H9 (cell line): Measurements from ENCODE around the gene CFAP69. TPM values are rescaled to one million over a fixed set of nuclear protein-coding genes. Genes with fewer than 3 reads are reported as not detected.

Experiments used
- DNase-seq: peaks from one replicate; pipeline ENCODE4 v3.0.0-alpha.2; 2017
- H2AFZ ChIP-seq: one replicate; pipeline ENCODE4 v1.6.1; 2013; ENCODE audit warnings: mild to moderate bottlenecking, low read length, control low read depth, moderate library complexity
- H2AK5ac ChIP-seq: 2 replicates; pipeline ENCODE4 v1.6.1; 2013; ENCODE audit warnings: low read length, control low read depth, mixed read lengths; ENCODE audit not compliant: insufficient read length
- H2BK120ac ChIP-seq: one replicate; pipeline ENCODE4 v1.6.1; 2013; ENCODE audit warnings: low read depth, mild to moderate bottlenecking, low read length, control low read depth, inconsistent platforms; ENCODE audit not compliant: poor library complexity, severe bottlenecking
- H2BK12ac ChIP-seq: 2 replicates; pipeline ENCODE4 v1.6.1; 2013; ENCODE audit warnings: low read length, control low read depth, mixed read lengths, low read depth; ENCODE audit not compliant: insufficient read length
- H2BK15ac ChIP-seq: 2 replicates; pipeline ENCODE4 v1.6.1; 2013; ENCODE audit warnings: low read depth, low read length, control low read depth
- H2BK20ac ChIP-seq: one replicate; pipeline ENCODE4 v1.6.1; 2013; ENCODE audit warnings: low read depth, mild to moderate bottlenecking, low read length, control low read depth, inconsistent platforms; ENCODE audit not compliant: poor library complexity, severe bottlenecking
- H2BK5ac ChIP-seq: 2 replicates; pipeline ENCODE4 v1.6.1; 2013; ENCODE audit warnings: low read length, control low read depth, mixed read lengths; ENCODE audit not compliant: insufficient read length
- H3K14ac ChIP-seq: 2 replicates; pipeline ENCODE4 v1.6.1; 2013; ENCODE audit warnings: low read length, control low read depth; ENCODE audit not compliant: insufficient read depth
- H3K18ac ChIP-seq: 2 replicates; pipeline ENCODE4 v1.6.1; 2013; ENCODE audit warnings: low read depth, mild to moderate bottlenecking, mixed read lengths, low read length, control low read depth; ENCODE audit not compliant: insufficient read length
- H3K23ac ChIP-seq: 2 replicates; pipeline ENCODE4 v1.6.1; 2013; ENCODE audit warnings: low read length, control low read depth, mixed read lengths, low read depth; ENCODE audit not compliant: insufficient read length
- H3K23me2 ChIP-seq: 2 replicates; pipeline ENCODE4 v1.6.1; 2013; ENCODE audit warnings: low read depth, mild to moderate bottlenecking, mixed read lengths, low read length, control low read depth; ENCODE audit not compliant: insufficient read length, poor library complexity, severe bottlenecking
- H3K27ac ChIP-seq: 2 replicates; pipeline ENCODE4 v1.5.1; 2013; ENCODE audit warnings: low read length, control low read depth, mixed read lengths, low read depth; ENCODE audit not compliant: insufficient read length
- H3K27me3 ChIP-seq: 2 replicates; pipeline ENCODE4 v1.6.1; 2013; ENCODE audit warnings: low read length, control low read depth, inconsistent platforms; ENCODE audit not compliant: insufficient read depth
- H3K4ac ChIP-seq: 2 replicates; pipeline ENCODE4 v1.6.1; 2013; ENCODE audit warnings: low read depth, mild to moderate bottlenecking, control low read depth, inconsistent platforms, low read length, moderate library complexity
- H3K4me1 ChIP-seq: 2 replicates; pipeline ENCODE4 v1.6.1; 2013; ENCODE audit warnings: low read length, control low read depth, inconsistent platforms; ENCODE audit not compliant: insufficient read depth
- H3K4me2 ChIP-seq: 2 replicates; pipeline ENCODE4 v1.6.1; 2013; ENCODE audit warnings: low read length, control low read depth, mixed read lengths; ENCODE audit not compliant: insufficient read length, insufficient read depth
- H3K56ac ChIP-seq: 2 replicates; pipeline ENCODE4 v1.6.1; 2013; ENCODE audit warnings: low read depth, mild to moderate bottlenecking, mixed read lengths, low read length, control low read depth; ENCODE audit not compliant: insufficient read length
- H3K79me1 ChIP-seq: 2 replicates; pipeline ENCODE4 v1.6.1; 2013; ENCODE audit warnings: low read depth, mild to moderate bottlenecking, moderate library complexity, low read length, control low read depth, inconsistent platforms; ENCODE audit not compliant: insufficient read depth, poor library complexity, severe bottlenecking
- H3K79me2 ChIP-seq: 2 replicates; pipeline ENCODE4 v1.6.1; 2013; ENCODE audit warnings: low read length, control low read depth, inconsistent platforms; ENCODE audit not compliant: insufficient read depth
- H3K9ac ChIP-seq: 2 replicates; pipeline ENCODE4 v1.6.1; 2013; ENCODE audit warnings: low read length, control low read depth, mixed read lengths; ENCODE audit not compliant: insufficient read length; ENCODE audit errors: extremely low read depth
- H3K9me3 ChIP-seq: one replicate; pipeline ENCODE4 v1.6.1; 2013; ENCODE audit warnings: low read depth, low read length, inconsistent platforms; ENCODE audit not compliant: control insufficient read depth
- H3T11ph ChIP-seq: one replicate; pipeline ENCODE4 v1.6.1; 2013; ENCODE audit warnings: mild to moderate bottlenecking, low read length, control low read depth, inconsistent platforms
- H4K20me1 ChIP-seq: one replicate; pipeline ENCODE4 v1.6.1; 2013; ENCODE audit not compliant: control insufficient read depth, insufficient read length, insufficient read depth
- H4K5ac ChIP-seq: 2 replicates; pipeline ENCODE4 v1.6.1; 2013; ENCODE audit warnings: low read depth, mild to moderate bottlenecking, mixed read lengths, low read length, control low read depth; ENCODE audit not compliant: insufficient read length
- H4K8ac ChIP-seq: replicated peaks from 2 replicates; pipeline ENCODE4 v1.6.1; 2013; ENCODE audit warnings: low read length, control low read depth, mixed read lengths, low read depth; ENCODE audit not compliant: insufficient read length
- H4K91ac ChIP-seq: 2 replicates; pipeline ENCODE4 v1.6.1; 2013; ENCODE audit warnings: low read depth, mild to moderate bottlenecking, moderate library complexity, mixed read lengths, low read length, control low read depth; ENCODE audit not compliant: insufficient read length
- H3K27ac Mint-ChIP-seq, 3 experiments: 2 replicates in 2 of 3; 3 replicates in 1 of 3; pipeline ENCODE4 v1.8.0; 2020 to 2021; ENCODE audit warnings: mixed read lengths in 3 of 3, mild to moderate bottlenecking in 1 of 3, moderate library complexity in 1 of 3
- H3K27me3 Mint-ChIP-seq: 2 replicates; pipeline ENCODE4 v1.8.0; 2021; ENCODE audit warnings: low read depth, mild to moderate bottlenecking, moderate library complexity, mixed read lengths
- H3K36me3 Mint-ChIP-seq, 3 experiments: 2 replicates in 2 of 3; 3 replicates in 1 of 3; pipeline ENCODE4 v1.8.0; 2020 to 2021; ENCODE audit warnings: low read depth in 3 of 3, mixed read lengths in 3 of 3; ENCODE audit not compliant: insufficient read depth in 1 of 3
- H3K4me1 Mint-ChIP-seq, 2 experiments: 2 replicates each; pipeline ENCODE4 v1.8.0; 2020; ENCODE audit warnings: mixed read lengths in 2 of 2
- H3K4me3 Mint-ChIP-seq, 2 experiments: 2 replicates in 1 of 2; 3 replicates in 1 of 2; pipeline ENCODE4 v1.8.0; 2020 to 2021; ENCODE audit warnings: mild to moderate bottlenecking in 2 of 2, mixed read lengths in 2 of 2, moderate library complexity in 1 of 2
- H3K9me3 Mint-ChIP-seq, 2 experiments: 2 replicates in 1 of 2; 3 replicates in 1 of 2; pipeline ENCODE4 v1.8.0; 2020; ENCODE audit warnings: mild to moderate bottlenecking in 2 of 2, mixed read lengths in 2 of 2, moderate library complexity in 1 of 2
- CTCF ChIP-seq: fragments of 200-600 bp; sonication (generic); conservative IDR thresholded peaks from 3 replicates; pipeline ENCODE4 v1.8.0; 2021; ENCODE audit warnings: antibody characterized with exemption, mild to moderate bottlenecking
- WGBS: extraction: QIAGEN DNeasy Blood & Tissue Kit; methylation state at CpG from one replicate; pipeline ENCODE4 v1.1.7; 2013; ENCODE audit warnings: missing lambda C conversion rate, low lambda C conversion rate, mixed read lengths; ENCODE audit not compliant: insufficient read length; ENCODE audit errors: extremely low coverage; 5-methylcytosine and 5-hydroxymethylcytosine counted together
- total RNA-seq: library from RNA; stranded (reverse); gene quantifications from 2 replicates; pipeline ENCODE4 v1.2.1, GENCODE V29; 2021

CFAP69 gene
- total RNA-seq, 1 experiment from 2014 or later: 2.9 TPM

GRCh38 chr7:90210981-90211380, 34.0 kb upstream of the CFAP69 start:
- H3K79me1 ChIP-seq: no peaks in the 10 kb centered on the region
- H3K18ac ChIP-seq: no peak overlapping the region
- H2BK12ac ChIP-seq: no peak overlapping the region
- no peaks in the 10 kb centered on the region for H4K20me1 ChIP-seq
- no peak overlapping the region for H3K56ac ChIP-seq
- no peak overlapping the region for H3K23ac ChIP-seq
- peak overlapping the region; percentile 92 for H3K4me2 ChIP-seq
- H3K4me1 ChIP-seq: peaks cover 6% of the 10 kb centered on the region; the same call in 1 of the 2 replicates
- peaks cover 13% of the 10 kb centered on the region for H3K23me2 ChIP-seq
- Mint-ChIP-seq H3K4me1 (peaks cover 8 to 19% of the 10 kb centered on the region in 2 experiments), H3K27ac (peak overlapping the region; percentile 26 to 94 (median 51)), H3K4me3 (no peak overlapping the region), H3K27me3 (peaks cover 7% of the 10 kb centered on the region; the same call in 1 of the 2 replicates), H3K9me3 (no peaks in the 10 kb centered on the region), H3K36me3 (no peaks in the 10 kb centered on the region; a peak in 1 of 7 replicates)
- H2AFZ ChIP-seq: peak overlapping the region; percentile 14
- no peak overlapping the region for H4K91ac ChIP-seq
- no peak overlapping the region for H3K14ac ChIP-seq
- peaks cover 4% of the 10 kb centered on the region; the same call in 1 of the 2 replicates for H3K79me2 ChIP-seq
- no peak overlapping the region for H3K27ac ChIP-seq
- H3K27me3 ChIP-seq: no peaks in the 10 kb centered on the region
- H4K5ac ChIP-seq: no peak overlapping the region
- H2BK5ac ChIP-seq: no peak overlapping the region
- TF ChIP-seq CTCF: no peak
- no peak overlapping the region for H2AK5ac ChIP-seq
- no peak overlapping the region for H4K8ac ChIP-seq
- H3T11ph ChIP-seq: no peak overlapping the region
- no peak overlapping the region for H2BK20ac ChIP-seq
- peak overlapping the region; percentile 64 for H3K9ac ChIP-seq
- no peak for DNase-seq
- no peak overlapping the region for H3K4ac ChIP-seq
- no peaks in the 10 kb centered on the region for H3K9me3 ChIP-seq
- WGBS: no CpG with 5 or more reads among the region's 11 CpGs
- no peak overlapping the region for H2BK120ac ChIP-seq
- no peak overlapping the region for H2BK15ac ChIP-seq
